Measurements from ENCODE around the gene HRC.

DNA sequence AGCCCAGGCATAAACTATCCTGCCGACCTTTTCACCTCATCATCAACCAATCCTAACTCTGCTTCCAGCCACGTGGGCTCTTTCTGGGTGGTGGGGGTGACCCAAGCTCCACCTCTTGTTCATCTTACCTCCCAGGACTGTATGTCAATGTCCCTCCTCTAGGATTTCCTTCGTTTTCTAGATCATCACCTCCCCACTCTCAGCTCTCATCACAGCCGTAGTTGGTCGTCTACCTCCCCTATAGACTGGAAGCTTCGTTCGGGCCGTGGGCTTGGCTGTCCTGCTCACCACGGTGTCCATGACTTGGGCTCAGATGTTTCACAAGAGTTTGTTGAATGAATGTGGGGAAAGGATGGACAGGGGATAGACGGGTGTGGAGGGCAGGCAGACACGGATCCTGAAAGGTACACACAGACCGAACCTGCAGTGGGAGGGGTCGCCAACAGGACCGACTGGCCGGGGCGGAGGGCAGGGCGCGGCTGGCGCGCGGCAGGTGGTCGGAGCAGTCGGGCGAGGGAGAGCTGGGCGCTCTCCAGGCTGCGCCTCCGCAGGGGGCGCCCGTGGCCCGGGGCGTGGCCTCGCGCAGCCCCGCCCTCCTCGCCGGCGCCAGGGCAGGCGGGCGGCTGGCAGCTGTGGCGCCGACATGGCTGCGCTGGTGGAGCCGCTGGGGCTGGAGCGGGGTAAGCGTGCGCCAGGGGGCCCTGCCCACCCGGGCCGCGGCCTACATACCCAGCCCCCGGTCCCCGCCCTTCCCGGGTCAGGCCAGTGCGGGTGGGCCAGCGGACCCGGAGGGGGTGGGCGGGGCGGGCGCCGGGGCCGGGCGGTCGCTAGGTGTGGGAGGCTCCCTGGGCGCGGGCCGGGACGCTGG lies 41.2 kb downstream of the HRC start, which contains the start of gene LIN7B:
- TF ChIP-seq, protein P1, sequence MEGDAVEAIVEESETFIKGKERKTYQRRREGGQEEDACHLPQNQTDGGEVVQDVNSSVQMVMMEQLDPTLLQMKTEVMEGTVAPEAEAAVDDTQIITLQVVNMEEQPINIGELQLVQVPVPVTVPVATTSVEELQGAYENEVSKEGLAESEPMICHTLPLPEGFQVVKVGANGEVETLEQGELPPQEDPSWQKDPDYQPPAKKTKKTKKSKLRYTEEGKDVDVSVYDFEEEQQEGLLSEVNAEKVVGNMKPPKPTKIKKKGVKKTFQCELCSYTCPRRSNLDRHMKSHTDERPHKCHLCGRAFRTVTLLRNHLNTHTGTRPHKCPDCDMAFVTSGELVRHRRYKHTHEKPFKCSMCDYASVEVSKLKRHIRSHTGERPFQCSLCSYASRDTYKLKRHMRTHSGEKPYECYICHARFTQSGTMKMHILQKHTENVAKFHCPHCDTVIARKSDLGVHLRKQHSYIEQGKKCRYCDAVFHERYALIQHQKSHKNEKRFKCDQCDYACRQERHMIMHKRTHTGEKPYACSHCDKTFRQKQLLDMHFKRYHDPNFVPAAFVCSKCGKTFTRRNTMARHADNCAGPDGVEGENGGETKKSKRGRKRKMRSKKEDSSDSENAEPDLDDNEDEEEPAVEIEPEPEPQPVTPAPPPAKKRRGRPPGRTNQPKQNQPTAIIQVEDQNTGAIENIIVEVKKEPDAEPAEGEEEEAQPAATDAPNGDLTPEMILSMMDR (IDR thresholded peaks at IDR 0.05), result peak in 6 of 7 experiments; percentile 23 to 80 (median 66)
- no peak for TF ChIP-seq POLR2A (IDR thresholded peaks at IDR 0.05)

Data from body of pancreas (tissue), 4 donors.